Stimulated activated CD8-positive, alpha-beta memory T cell treated with anti-CD3 and anti-CD28 coated beads, Interleukin-12 subunit alpha, Interleukin-12 subunit beta, amount 100 ng/mL, for 4 hours (primary cell): ENCODE data around the gene ZNF385C.

Experiments used
- DNase-seq: peaks from one replicate; pipeline ENCODE4 v3.0.0-alpha.2; 2020; ENCODE audit warnings: low read depth

The ZNF385C gene

DNA sequence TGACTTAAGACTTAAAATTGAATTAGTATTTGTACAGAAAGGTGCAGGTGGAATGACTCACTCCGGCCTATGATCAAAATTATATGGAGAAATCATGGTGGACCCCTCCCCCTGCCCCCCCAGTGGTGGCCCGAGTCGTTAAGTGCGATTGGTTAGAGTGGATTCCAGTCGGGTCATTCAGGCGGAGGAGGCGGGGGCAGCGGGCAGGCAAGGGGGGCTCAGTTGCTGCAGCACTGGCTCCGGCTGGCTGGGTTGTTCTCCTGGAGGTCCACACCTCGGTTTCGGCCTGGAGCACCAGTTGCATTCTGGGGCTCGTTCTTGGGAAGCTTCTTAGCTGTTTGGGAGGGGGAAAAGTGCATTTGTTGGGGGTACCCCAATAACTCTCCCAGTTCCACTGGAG, 27.3 kb upstream of the ZNF385C start:
- DNase-seq: no peak

GRCh38 chr17:42124256-42124655, 26.0 kb upstream of the ZNF385C start:
- no peak for DNase-seq

GRCh38 chr17:42122371-42123303, 24.4 kb upstream of the ZNF385C start, which contains the start of gene HSPB9:
HSPB9 (plus strand) TSS chr17:42122804; CDS start chr17:42122851, 47 bp downstream.
- DNase-seq: no peak

- peak; percentile 68 for DNase-seq
Observed at GRCh38 chr17:42120770-42121769, 22.8 kb upstream of the ZNF385C start, which contains the start of gene KAT2A. KAT2A (minus strand) TSS chr17:42121367; CDS start chr17:42121304, 63 bp downstream.

GRCh38 chr17:42120161-42120769, 22.0 kb upstream of the ZNF385C start:
- no peak for DNase-seq

DNA sequence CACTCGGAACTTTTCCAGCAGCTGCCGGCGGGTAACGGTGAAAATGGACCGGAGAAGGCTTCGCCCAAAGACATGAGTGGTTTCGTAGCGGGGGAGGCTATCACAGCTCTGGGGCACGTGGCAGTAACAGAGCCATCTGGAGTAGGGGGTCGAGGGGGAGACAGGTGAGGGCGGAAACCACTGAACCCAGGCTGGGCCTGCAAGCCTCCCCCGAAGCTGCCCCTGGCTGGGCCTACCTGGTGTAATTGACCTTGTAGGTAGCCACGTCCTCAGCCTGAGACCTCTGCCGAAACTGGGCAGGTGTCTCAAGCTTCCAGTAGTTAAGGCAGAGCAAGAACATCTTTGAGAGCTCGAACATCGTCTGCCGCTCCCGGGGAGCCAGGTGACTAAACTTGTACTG, 21.0 kb upstream of the ZNF385C start:
- no peak for DNase-seq

DNA sequence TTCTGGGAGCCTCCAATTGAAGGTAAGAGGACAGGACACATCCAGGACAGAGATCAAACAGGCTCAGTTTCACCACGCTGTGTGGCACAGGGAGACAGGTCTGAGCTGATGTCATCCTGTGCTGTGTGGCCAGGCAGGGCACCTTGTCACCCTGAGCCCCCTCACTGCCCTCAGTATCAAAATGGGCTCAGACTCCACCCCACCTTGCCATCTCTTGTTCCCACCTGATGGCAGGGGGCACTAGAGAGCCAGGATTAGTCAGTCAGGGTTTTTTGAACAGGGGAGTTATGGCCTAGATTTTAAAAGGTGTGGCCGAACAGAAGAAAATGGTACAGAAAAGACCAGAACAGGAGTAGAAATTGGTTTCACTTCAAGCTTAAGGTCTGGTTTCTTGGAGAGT, 20.3 kb upstream of the ZNF385C start:
- no peak for DNase-seq

DNA sequence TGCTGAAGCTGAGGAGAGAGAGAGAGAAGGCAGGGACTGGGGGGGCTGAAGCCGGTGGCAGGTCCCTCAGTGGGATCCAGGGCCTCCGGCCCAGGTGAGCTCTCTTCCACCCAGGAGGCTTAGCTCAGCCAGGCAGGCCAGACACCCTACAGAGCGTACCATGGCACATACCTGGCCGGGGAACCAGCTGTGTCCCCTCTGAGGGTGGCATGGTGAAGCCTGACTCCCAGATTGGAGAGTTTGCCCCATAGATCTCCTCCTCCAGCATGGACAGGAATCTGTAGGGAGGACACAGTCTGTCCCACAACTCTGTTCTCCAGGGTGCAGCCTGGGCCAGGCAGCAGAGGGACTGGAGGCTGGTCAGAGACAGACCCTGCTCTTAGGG, 19.8 kb upstream of the ZNF385C start:
- no peak for DNase-seq

DNA sequence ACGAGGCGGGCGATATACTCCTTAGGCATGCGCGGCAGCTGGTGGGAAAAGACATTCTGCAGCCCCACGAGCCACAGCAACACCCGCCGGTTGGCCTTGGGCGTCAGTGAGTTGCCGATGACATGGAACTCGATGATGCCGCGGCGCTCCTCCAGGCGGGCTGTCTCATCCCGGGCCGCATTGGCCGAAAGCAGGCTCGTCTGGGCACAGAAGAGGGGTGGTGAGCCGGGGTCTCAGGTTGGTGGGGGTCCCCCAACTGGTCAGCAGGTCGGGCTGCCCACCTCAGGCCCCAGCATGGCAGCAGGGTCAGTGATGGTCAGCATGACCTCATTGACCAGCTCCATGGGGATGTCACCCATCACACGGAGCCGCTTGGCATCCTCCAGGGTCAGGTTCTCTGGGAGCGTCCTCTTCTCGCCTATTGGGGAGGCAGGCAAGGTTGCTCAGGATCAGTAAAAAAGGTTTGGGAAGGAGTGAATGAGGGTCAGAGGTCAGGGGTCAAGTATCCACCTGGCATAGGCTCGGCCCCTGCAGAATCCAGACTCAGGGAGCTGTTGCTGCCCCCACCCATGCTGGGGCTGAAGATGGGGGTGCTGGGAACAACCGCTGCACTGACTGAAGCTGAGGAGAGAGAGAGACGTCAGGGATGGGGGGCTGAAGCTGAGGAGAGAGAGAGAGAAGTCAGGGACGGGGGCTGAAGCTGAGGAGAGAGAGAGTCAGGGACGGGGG, 19.3 kb upstream of the ZNF385C start:
- DNase-seq: no peak

- DNase-seq: peak; percentile 63
Observed at GRCh38 chr17:42116705-42117396, 18.6 kb upstream of the ZNF385C start.

GRCh38 chr17:42114118-42114517, 15.8 kb upstream of the ZNF385C start:
- DNase-seq: no peak

- DNase-seq: no peak
Observed at GRCh38 chr17:42113293-42114069, 15.2 kb upstream of the ZNF385C start.

- peak; percentile 60 for DNase-seq
Observed at GRCh38 chr17:42112552-42113176, 14.4 kb upstream of the ZNF385C start, which contains the start of gene DHX58. DHX58 (minus strand) TSS chr17:42112714; CDS start chr17:42111892, 822 bp downstream.

- DNase-seq: peak; percentile 11
Observed at GRCh38 chr17:42111871-42112551, 13.7 kb upstream of the ZNF385C start.

- DNase-seq: no peak
Observed at GRCh38 chr17:42111265-42111636, 13.0 kb upstream of the ZNF385C start.

GRCh38 chr17:42110301-42111264, 12.3 kb upstream of the ZNF385C start:
- DNase-seq: no peak

DNA sequence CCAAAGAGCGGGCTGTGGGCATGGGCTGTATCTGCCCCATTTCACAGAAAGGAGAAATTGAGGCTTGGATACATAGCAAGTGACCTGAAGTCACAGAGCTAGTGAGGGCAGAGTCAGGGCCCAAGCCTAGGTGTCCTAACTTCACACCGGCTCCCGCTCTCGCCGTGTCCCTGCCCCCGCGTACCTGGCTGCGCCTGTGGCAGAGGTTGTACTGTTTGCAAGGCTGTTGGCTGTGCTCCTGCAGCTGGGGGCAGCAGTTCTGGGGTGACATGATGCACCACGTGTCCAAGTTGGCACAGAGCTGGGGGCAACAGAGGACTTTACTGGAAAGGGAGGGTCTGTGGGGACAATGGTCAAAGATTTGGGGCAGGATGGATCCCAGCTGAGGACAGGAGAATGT, 10.8 kb upstream of the ZNF385C start:
- no peak for DNase-seq
